AG10803 (cell line): ENCODE measurements around the gene SSC5D.

Experiments
- DNase-seq: peaks from one replicate; pipeline ENCODE4 v3.0.0; 2010; ENCODE audit warnings: low read depth
- H3K4me3 ChIP-seq: 2 replicates; pipeline ENCODE4 v1.5.1; 2011; ENCODE audit warnings: mild to moderate bottlenecking, low read length, control low read depth
- TF ChIP-seq, protein P1 (sequence below): conservative IDR thresholded peaks from 2 replicates; pipeline ENCODE4 v1.5.1; 2011; ENCODE audit warnings: mild to moderate bottlenecking, low read length, control low read depth, inconsistent platforms

SSC5D gene

DNA sequence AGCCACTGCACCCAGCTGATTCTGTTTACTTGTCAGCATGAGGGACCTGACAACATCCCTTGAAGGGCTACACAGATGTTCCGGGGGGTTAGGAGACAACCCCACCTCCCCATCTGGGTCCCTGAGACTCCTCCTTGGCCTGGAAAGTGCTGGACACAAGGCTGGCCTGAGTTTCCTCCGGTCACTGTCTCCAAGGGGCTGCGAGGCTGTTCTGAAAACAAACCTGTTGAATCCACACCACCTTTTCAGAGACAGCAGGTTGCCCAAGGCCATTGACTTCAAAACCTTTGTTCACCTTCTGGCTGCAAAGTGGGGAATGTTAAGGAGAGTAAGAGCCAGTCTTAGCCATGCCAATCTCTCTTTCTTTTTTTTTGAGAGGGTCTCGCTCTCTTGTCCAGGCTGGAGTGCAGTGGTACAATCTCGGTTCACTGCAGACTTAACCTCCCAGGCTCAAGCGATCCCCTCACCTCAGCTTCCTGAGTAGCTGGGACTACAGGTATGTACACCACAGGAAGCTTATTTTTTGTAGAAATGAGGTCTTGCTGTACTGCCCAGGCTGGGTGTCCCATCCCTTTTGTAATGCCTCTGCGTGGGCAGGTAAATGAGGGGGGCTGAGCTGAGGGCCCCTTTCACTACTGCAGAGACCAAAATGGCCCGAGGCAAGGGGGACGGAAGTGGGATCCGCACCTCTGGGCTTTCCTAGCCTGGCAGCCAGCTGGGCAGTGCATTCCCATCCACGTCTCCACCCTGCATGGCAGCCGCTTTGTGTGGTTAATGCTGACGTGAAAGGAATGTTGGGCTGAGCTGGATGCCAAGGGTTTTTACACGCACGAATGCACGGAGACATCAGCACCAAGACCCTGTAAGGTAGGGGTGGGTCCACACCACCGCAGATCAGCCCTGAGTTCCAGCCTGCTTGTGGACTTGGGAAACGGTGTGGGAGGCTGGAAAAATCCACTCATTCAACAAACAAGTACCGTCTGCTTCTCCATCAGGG is 13.7 kb upstream of the SSC5D start:
- DNase-seq: peak; percentile 56
- TF ChIP-seq, protein P1, sequence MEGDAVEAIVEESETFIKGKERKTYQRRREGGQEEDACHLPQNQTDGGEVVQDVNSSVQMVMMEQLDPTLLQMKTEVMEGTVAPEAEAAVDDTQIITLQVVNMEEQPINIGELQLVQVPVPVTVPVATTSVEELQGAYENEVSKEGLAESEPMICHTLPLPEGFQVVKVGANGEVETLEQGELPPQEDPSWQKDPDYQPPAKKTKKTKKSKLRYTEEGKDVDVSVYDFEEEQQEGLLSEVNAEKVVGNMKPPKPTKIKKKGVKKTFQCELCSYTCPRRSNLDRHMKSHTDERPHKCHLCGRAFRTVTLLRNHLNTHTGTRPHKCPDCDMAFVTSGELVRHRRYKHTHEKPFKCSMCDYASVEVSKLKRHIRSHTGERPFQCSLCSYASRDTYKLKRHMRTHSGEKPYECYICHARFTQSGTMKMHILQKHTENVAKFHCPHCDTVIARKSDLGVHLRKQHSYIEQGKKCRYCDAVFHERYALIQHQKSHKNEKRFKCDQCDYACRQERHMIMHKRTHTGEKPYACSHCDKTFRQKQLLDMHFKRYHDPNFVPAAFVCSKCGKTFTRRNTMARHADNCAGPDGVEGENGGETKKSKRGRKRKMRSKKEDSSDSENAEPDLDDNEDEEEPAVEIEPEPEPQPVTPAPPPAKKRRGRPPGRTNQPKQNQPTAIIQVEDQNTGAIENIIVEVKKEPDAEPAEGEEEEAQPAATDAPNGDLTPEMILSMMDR: no peak
- H3K4me3 ChIP-seq: no peak overlapping the region

DNA sequence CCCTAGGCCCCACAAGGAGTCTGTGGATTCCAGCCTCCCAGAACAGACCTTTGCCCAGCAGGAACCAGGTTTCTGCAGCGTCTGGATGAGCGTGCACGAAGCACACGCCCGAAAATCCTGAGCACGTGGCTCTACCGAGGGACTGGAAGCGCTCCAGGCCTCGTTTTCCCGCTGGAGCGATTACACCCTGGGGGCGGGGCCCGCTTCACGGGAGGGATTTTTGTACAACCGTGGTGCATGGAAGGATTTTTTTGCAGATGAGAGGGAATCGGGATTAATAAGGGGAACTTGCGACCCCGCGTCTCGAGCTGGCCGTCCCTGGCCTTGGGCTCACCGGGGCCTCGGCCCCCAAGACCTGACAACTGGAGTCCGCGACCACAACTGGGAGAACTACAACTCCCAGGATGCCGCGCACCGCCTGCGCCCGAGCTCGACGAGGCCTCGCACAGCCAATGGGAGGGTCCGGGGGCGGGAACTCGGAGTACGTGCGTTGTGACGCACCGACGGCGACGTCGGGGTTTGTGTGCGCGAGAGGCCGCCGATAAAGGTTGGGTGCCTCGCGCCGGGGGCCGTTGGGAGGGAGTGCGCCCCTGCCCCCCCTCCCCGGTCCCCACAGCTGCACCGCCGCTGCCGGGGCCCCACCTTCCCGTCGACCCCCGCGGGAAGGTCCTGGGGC is 12.0 kb upstream of the SSC5D start, which contains the start of gene ZNF628:
ZNF628 (plus strand) TSS at position 518 of the 676 bp plus-strand sequence. CDS start 3,294 bp downstream, outside the sequence.
- peak; percentile 97 for DNase-seq
- TF ChIP-seq, protein P1: no peak
- peak within 1 kb of the TSS; percentile 66 for H3K4me3 ChIP-seq

- DNase-seq: no peak
- TF ChIP-seq, protein P1: no peak
- H3K4me3 ChIP-seq: peak overlapping the region; percentile 66
Measured at GRCh38 chr19:55477905-55478304, 10.3 kb upstream of the SSC5D start.

- no peak for DNase-seq
- no peak overlapping the region for H3K4me3 ChIP-seq
- TF ChIP-seq, protein P1: no peak
Measured at GRCh38 chr19:55478364-55478763, 9.9 kb upstream of the SSC5D start.

- DNase-seq: no peak
- TF ChIP-seq, protein P1: no peak
- no peak overlapping the region for H3K4me3 ChIP-seq
Measured at GRCh38 chr19:55479045-55479444, 9.2 kb upstream of the SSC5D start.

DNA sequence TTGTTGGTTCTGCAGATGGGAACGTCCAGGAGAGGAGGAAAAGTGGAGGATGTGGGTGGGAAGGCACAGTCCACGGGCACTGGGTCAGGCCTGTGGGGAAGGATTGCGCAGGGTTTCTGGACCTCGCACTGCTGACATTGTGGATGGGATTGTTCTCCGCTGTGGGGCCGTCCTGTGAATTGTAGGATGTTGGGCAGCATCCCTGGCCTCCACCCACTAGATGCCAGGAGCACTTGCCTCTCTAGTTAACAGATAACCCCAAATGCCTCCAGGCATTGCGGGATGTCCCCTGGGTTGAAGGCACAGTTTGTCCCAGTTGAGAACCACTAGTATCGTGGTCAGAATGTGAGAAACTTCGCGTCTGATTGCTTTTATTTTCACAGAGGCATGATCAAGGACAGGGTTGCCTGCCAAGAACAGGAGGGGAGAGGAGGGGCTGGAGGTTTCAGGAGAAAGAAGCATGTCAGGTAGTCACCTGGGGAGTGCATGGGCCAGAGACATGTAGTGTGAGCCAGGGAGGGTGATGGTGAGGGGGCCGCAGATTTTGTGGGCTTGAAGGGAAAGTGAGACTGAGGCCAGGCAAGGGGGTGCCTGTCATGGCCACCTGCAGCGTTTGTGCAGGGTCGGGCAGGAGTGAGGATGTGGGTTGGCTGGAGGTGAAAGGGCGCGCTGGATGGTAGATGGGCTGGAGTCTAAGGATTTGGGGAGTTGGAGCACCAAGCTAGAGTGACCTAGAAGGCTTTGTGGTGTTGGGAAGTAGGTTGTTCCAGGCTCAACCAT is 8.6 kb upstream of the SSC5D start:
- TF ChIP-seq, protein P1: no peak
- no peak for DNase-seq
- H3K4me3 ChIP-seq: no peak overlapping the region
